Uterus (tissue), 4 donors: ENCODE data around the gene MFAP3L. TPM values are rescaled to one million over a fixed set of nuclear protein-coding genes. Genes with fewer than 3 reads are reported as not detected.

ENCODE experiments used
- DNase-seq, 2 donors: peaks; one replicate each; pipeline ENCODE4 v3.0.0-alpha.2; 2019 to 2020
- H3K27ac ChIP-seq, 2 donors: fragments of 200-600 bp; sonication (generic); 1 replicate in 1 of 2; 2 replicates in 1 of 2; pipeline ENCODE4 v1.5.1; 2016 to 2018
- H3K27me3 ChIP-seq, 2 donors: fragments of 200-600 bp; sonication (generic); one replicate each; pipeline ENCODE4 v1.5.1; 2018 to 2019; ENCODE audit warnings: control low read depth in 1 of 2
- H3K36me3 ChIP-seq, 2 donors: fragments of 200-600 bp; sonication (generic); one replicate each; pipeline ENCODE4 v1.5.1; 2019; ENCODE audit warnings: control low read depth in 1 of 2
- H3K4me1 ChIP-seq, 2 donors: fragments of 200-600 bp; sonication (generic); one replicate each; pipeline ENCODE4 v1.5.1; 2018 to 2019; ENCODE audit warnings: control low read depth in 1 of 2
- H3K4me3 ChIP-seq, 2 donors: fragments of 200-600 bp; sonication (generic); 1 replicate in 1 of 2; 2 replicates in 1 of 2; pipeline ENCODE4 v1.5.1; 2018 to 2019; ENCODE audit warnings: mild to moderate bottlenecking in 1 of 2
- H3K9me3 ChIP-seq, 2 donors: fragments of 200-600 bp; sonication (generic); one replicate each; pipeline ENCODE4 v1.5.1; 2019; ENCODE audit warnings: control low read depth in 1 of 2
- POLR2A ChIP-seq, 2 donors: fragments of 450-650 bp; IDR thresholded peaks; one replicate each; pipeline ENCODE4 v1.6.1; 2016; ENCODE audit warnings: antibody characterized with exemption in 2 of 2, mild to moderate bottlenecking in 1 of 2, moderate library complexity in 1 of 2
- intact Hi-C: fragments of 100-400 bp; cut with DNase I; formaldehyde crosslinking; loops from one replicate; pipeline ENCODE4 v1.15.1; 2023; ENCODE audit warnings: low total_unique reads
- total RNA-seq, 4 donors: library from RNA; depleted of rRNA in 3 of 4; stranded (reverse); fragments of >200 nt in 3 of 4; gene quantifications; one replicate each; pipeline versions ENCODE4 v1.1.0 to v1.2.4, GENCODE V29; 2014 to 2023
- TF ChIP-seq, protein P1 (sequence below), 4 experiments: fragments of 200-600 bp in 2 of 4; fragments of 450-650 bp in 2 of 4; sonication (generic) in 2 of 4; IDR thresholded peaks; one replicate each; pipeline ENCODE4 v1.5.1; 2016 to 2019; ENCODE audit warnings: antibody characterized with exemption in 4 of 4, mild to moderate bottlenecking in 2 of 4, moderate library complexity in 1 of 4
- donor health status: DM: yes; HTN: yes; CAD: no.

Gene MFAP3L
- total RNA-seq, 4 donors from 2014 or later = 6.6 to 38.4 (median 14.9) TPM

DNA sequence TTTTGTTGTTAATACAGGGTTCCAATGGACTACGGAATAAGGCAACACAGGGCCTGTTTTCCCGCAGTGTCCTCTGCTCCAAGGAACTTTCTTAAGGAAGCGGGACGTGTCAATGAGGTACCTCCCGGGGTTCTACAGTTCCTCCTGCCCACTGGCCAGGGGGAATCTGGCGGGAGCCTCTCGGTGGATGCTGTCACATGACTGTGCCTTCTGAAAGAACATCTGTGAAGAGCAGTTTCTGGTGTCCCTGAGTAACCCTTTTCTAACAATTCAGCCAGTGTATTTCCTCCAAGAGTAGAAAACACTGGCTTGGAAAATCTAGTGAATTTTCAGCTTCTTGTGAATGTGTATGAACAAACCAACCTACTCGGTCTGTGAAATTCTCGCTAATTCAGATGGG is 32.7 kb downstream of the MFAP3L start:
- Histone ChIP-seq H3K9me3 (no peaks in the 10 kb centered on the region), H3K27me3 (no peaks in the 10 kb centered on the region), H3K4me1 (no peaks in the 10 kb centered on the region), H3K27ac (no peak overlapping the region), H3K4me3 (no peak overlapping the region), H3K36me3 (no peaks in the 10 kb centered on the region)
- DNase-seq = no peak
- TF ChIP-seq, protein P1, sequence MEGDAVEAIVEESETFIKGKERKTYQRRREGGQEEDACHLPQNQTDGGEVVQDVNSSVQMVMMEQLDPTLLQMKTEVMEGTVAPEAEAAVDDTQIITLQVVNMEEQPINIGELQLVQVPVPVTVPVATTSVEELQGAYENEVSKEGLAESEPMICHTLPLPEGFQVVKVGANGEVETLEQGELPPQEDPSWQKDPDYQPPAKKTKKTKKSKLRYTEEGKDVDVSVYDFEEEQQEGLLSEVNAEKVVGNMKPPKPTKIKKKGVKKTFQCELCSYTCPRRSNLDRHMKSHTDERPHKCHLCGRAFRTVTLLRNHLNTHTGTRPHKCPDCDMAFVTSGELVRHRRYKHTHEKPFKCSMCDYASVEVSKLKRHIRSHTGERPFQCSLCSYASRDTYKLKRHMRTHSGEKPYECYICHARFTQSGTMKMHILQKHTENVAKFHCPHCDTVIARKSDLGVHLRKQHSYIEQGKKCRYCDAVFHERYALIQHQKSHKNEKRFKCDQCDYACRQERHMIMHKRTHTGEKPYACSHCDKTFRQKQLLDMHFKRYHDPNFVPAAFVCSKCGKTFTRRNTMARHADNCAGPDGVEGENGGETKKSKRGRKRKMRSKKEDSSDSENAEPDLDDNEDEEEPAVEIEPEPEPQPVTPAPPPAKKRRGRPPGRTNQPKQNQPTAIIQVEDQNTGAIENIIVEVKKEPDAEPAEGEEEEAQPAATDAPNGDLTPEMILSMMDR (IDR thresholded peaks at IDR 0.05) = no peak
- TF ChIP-seq POLR2A (IDR thresholded peaks at IDR 0.05) = no peak
- intact Hi-C loops = no loop called here

DNA sequence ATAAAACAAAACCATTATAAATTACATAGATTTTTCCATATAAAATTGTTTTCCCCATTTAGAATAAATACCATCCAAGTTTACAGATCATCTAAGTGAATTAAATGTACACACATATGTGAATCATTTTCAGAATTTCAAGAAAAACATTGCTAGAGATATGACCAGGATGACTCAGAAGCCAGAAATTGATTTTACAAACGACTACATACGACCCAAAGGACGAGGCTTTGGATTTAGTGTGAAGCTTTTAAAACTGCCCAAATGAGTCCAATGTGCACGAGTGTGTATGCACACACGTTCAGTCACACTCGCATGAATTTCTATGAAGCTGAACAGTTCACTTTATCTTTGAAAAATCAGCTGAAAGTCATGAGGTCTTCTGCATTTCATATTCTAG is 37.9 kb downstream of the MFAP3L start:
- Histone ChIP-seq H3K27me3 (no peaks in the 10 kb centered on the region), H3K36me3 (no peaks in the 10 kb centered on the region), H3K27ac (no peak overlapping the region), H3K4me3 (no peak overlapping the region), H3K9me3 (no peaks in the 10 kb centered on the region), H3K4me1 (no peaks in the 10 kb centered on the region)
- intact Hi-C loops = no loop called here
- no peak for DNase-seq
- TF ChIP-seq, protein P1 (IDR thresholded peaks at IDR 0.05) = no peak
- TF ChIP-seq POLR2A (IDR thresholded peaks at IDR 0.05) = no peak

DNA sequence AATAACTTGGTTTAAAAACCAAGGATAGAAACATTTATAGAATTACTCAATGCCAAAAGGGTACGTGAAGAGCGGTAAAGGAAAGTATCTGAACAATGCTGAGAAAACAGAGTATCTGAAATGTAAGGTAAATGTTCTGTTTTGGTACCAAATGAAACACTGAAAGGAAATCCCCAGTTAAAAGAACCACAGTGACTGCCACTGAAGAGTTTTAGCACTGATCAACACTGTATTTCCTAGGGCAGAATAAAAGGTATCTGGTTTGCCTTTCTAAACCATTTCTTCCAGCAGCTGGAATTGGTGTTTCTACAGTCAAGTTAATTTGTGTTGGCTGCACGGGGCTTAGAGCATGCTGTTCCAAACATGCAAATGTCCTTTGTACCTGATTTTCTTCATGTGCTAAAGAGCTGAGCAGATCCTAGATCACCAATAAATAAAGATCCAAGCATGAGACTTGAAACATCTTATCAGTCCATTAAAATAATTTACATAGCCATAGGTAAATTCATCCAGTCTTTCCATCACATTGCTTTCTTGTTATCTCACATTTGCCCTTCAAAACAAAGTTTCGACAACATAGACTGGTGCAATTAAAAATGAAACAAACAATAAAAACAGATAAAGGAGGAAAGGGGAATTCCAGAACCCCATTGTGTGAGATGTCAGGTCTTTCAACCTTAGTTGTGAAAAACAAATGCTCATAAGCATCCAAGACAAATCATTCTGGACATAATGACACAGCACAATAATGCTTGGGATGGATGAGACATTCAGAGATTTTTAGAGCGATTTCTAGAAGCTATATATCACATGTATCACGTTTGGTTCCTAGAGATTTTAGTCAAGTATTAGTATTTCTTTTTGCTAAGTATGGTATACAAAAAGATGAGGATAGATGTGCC is 38.6 kb downstream of the MFAP3L start:
- no peak for DNase-seq
- Histone ChIP-seq H3K4me1 (no peaks in the 10 kb centered on the region), H3K36me3 (no peaks in the 10 kb centered on the region), H3K9me3 (no peaks in the 10 kb centered on the region), H3K4me3 (no peak overlapping the region), H3K27me3 (no peaks in the 10 kb centered on the region), H3K27ac (no peak overlapping the region)
- intact Hi-C loops = no loop called here
- no peak for TF ChIP-seq POLR2A (IDR thresholded peaks at IDR 0.05)
- TF ChIP-seq, protein P1 (IDR thresholded peaks at IDR 0.05) = no peak

DNA sequence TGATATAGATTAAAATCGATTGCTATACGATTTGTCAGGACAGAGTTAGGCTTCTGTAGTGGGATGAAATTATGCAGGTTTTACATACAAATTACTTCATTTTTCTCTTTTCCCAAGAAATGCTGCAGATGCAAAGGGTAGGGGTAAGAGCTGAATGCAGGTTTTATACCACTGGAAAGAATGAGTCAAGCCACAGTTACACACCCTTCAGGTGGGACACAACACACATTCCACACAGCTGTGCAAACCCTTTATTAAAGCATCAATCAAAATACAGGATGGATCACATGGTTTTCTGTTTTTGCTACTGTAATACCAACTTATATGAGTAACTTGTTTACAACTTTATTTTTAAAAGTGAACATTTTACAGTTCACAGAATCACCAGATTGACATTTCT is 39.8 kb downstream of the MFAP3L start:
- H3K36me3 ChIP-seq = no peaks in the 10 kb centered on the region
- no peak for TF ChIP-seq POLR2A (IDR thresholded peaks at IDR 0.05)
- TF ChIP-seq, protein P1 (IDR thresholded peaks at IDR 0.05) = no peak
- H3K4me1 ChIP-seq = no peaks in the 10 kb centered on the region
- no peak overlapping the region for H3K4me3 ChIP-seq
- intact Hi-C loops = no loop called here
- no peaks in the 10 kb centered on the region for H3K27me3 ChIP-seq
- H3K9me3 ChIP-seq = no peaks in the 10 kb centered on the region
- no peak overlapping the region for H3K27ac ChIP-seq
- no peak for DNase-seq

DNA sequence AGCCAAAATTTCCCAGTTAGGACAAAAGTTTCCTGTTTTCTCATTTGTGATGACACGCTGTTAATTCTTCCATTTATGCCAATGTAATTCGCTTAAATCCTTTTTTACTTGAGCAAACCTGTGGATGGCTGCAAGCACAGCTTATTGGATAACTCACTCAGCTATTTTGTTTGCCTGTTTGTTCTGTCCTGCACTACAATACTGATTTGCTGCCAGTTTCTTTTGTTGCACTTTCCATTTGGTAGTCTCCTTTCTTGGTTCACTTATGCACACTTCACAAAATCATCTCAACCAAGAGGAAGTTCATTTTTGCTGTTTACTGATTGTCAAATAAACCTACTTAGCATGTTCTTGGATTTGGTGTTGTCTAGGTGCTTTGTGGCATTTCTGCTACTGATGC is 40.3 kb downstream of the MFAP3L start:
- Histone ChIP-seq H3K27me3 (no peaks in the 10 kb centered on the region), H3K4me3 (no peak overlapping the region), H3K4me1 (no peaks in the 10 kb centered on the region), H3K36me3 (no peaks in the 10 kb centered on the region), H3K27ac (no peak overlapping the region), H3K9me3 (no peaks in the 10 kb centered on the region)
- intact Hi-C loops = no loop called here
- no peak for DNase-seq
- TF ChIP-seq POLR2A (IDR thresholded peaks at IDR 0.05) = no peak
- TF ChIP-seq, protein P1 (IDR thresholded peaks at IDR 0.05) = no peak
